ENCODE data around the gene ANKRD34A.

DNA sequence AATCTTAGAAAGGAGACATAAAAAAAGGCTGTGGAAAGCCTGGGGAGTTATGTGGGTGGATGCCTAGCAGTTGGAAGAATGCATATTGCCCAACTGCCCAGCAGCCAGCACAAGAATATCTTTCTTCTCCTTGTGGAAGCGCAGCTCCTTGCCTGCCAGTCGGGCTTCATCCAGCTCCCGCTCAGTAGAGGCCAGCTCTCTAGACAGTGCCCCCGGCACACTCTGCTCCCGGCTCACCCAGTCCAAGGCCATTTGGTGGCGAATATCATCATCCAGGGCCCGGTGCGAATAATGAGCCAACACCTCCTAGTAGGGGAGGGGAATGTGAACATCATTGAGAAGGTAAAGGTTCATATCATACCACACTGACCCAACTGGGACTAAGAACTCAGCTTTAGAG is 28.1 kb downstream of the ANKRD34A start:
- no peak for TF ChIP-seq POLR2A (IDR thresholded peaks at IDR 0.05)
- TF ChIP-seq, protein P1, sequence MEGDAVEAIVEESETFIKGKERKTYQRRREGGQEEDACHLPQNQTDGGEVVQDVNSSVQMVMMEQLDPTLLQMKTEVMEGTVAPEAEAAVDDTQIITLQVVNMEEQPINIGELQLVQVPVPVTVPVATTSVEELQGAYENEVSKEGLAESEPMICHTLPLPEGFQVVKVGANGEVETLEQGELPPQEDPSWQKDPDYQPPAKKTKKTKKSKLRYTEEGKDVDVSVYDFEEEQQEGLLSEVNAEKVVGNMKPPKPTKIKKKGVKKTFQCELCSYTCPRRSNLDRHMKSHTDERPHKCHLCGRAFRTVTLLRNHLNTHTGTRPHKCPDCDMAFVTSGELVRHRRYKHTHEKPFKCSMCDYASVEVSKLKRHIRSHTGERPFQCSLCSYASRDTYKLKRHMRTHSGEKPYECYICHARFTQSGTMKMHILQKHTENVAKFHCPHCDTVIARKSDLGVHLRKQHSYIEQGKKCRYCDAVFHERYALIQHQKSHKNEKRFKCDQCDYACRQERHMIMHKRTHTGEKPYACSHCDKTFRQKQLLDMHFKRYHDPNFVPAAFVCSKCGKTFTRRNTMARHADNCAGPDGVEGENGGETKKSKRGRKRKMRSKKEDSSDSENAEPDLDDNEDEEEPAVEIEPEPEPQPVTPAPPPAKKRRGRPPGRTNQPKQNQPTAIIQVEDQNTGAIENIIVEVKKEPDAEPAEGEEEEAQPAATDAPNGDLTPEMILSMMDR (IDR thresholded peaks at IDR 0.05), result no peak

Measured in uterus (tissue), 2 donors.